Right kidney (tissue), 1 donor: ENCODE results near the gene C12orf75.
"Not testable (repeated sequence)": the region's sequence is repeated elsewhere in the genome, so short reads cannot be mapped to it uniquely, and the experiment has no call there.

Experiments used
- DNase-seq: peaks from one replicate; pipeline ENCODE4 v3.0.0-alpha.2; 2016

C12orf75 gene

DNA sequence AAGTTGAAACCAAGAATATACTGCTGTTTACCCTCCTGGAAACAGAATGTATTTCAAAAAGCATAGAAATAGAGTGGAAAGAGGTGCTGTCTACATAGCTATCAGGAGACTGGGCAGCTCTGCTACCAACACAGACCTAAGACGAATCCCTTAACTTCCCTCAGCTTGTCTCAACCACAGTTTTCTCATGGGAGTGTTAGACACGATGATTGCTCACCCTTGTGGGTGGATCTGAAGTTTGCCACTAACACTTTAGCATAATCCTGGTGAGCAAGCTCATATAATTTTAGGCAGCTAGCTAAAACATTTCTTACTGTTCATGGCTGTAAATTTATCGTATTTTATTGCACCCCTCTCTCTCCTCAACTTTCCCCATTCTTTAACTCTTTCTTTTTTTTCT is 38.5 kb downstream of the C12orf75 start:
- DNase-seq, result no peak

DNA sequence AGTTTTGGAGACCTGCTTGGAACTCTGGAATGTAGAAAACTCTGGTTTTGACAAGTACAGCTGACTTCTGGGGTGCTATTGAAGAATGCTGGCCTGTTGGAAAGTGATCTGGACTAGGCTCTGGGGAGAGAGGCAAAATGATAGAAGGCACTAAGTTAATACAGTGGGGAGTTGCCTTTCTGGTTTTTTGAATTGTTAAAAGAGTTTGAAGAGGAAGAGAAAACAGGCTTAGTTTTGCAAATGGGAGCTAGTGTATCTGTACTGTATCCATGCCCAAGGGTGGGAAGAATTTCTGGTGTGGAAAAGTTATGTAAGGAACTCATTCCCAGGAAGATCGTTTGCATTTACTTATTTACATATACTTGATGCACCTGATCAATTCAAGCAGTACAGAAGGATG is 43.8 kb downstream of the C12orf75 start:
- DNase-seq, result no peak

DNA sequence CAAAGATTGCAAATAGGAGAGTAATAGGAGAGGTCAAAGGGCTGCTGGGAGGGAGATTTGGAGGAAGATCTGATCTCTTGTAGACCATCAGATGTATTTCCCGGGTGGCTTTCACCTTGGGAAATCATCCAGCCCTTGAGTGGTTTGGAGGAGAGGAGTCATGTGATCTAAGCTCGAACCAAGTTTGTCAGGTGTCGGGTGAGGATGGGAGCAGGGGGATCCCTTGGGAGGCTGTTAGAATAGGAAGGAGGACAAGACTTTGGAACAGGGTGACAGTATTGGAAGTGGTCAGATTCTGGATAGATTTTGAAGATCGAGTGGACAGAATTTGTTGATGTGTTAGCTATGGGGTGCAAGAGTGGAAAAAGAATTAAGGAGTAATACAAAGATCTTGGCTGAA is 46.6 kb downstream of the C12orf75 start:
- DNase-seq, result no peak

DNA sequence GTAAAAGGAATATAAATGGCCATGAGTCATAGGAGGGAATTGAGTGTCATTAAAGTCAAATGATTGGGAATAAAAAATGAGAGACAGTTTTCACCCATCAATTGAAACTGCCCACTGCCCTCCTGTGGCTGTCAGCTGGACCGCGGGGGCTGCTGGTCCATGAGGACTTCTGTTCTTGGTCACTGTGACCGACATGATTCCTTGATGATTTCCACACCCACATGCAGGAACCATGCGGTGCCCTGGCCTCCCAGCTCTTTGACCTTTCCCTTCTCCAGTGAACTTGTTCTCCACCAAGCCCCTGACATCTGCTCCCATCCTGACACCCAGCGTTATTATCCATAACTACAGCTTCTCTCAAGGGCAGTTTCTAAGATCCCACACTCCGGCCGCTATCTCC is 48.4 kb downstream of the C12orf75 start:
- DNase-seq, result no peak

DNA sequence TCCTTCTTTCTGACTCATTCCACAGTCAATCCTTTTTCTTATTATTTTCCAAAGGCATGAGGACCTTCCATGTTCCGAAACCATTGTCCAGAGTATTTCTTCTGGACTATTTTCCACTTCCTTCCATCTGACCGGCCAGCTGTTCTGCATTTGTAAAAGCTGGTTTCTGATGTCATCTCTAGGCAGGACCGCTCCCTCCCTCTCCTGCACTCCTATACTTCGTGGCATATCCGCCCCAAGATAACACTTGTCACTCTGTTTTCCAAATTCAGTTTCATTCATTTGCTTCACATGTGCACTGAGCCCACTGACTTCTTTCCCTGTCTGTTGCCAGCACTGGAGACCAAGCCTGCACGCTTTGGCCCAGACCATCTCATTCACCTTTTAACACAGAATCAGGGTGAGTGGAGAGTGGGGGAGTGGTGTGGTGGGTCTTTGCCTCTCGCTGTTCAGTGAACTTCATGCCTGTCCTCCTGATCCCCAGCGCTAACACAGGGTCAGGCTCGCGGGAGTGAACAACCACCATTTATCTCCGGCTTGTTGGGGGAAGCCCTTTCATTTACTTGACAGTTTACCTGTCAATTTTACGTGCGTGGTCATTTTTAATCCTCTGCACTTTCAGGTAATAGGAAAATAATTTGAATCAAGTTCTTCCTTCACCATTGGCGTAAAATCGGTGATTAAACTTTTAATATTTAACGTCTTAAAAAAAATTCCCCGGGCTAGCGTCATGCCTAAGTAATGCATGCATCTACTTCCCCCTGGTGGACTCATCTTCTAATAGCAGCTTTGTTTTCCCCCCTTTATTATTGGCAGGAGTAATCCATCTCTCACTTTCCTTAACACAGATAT is 52.5 kb downstream of the C12orf75 start:
- DNase-seq, result peak; percentile 62

DNA sequence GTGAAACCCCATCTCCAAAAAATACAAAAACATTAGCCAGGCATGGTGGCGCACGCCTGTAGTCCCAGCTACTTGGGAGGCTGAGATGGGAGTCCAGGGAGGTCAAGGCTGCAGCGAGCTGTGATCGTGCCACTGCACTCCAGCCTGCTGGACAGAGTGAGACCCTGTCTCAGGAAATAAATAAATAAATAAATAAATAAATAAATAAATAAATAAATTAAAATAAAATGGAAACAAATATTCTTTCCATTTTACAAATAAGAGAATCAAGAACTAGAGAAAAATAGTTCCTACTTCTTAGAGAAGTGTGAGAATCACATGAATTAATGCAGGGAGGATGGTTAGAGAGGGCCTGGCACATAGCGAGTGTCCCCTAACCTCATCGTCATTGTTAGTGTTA is 53.7 kb downstream of the C12orf75 start:
- DNase-seq, result no peak

DNA sequence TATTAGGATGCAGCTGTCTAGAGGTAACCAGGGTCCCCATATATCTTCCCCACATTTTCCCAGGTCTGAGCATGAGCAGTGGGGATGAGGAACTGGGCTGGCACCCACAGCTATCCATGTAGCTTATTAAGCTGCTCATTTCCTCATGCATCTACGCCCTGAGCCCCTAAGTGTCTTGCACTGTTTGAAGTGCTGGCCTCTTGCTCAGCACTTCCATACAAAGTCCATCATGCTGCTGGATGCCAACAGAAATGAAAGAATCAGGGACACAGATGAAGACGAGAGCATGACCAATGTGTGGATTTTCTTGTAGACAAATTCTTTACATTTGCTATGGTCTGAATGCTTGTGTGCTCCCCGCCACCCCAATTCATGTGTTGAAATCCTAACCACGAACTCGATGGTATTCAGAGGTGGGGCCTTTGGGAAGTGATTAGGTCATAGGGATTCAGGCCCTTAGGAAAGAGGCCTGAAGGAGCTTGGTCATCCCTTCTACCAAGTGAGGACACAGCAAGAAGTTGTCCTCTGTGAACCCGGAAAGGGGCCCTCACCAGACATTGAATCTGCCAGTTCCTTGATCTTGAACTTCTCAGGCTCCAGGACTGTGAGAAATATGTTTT is 54.5 kb downstream of the C12orf75 start:
- no peak for DNase-seq

DNA sequence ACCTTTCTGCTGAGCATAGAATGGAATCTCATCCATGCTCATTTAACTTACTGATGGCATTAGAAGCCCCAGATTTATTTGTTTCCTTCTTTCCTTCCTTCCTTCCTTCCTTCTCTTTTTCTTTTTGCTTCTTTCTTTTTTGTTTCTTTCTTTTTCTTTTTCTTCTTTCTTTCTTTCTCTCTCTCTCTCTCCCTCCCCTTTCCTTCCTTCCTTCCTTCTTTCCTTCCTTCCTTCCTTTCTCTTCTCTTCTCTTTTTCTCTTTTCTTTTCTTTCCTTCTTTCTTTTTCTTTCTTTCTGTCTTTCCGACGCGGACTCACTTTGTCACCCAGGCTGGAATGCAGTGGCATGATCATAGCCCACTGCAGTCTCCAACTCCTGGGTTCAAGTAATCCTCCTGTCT is 55.9 kb downstream of the C12orf75 start:
- no peak for DNase-seq

DNA sequence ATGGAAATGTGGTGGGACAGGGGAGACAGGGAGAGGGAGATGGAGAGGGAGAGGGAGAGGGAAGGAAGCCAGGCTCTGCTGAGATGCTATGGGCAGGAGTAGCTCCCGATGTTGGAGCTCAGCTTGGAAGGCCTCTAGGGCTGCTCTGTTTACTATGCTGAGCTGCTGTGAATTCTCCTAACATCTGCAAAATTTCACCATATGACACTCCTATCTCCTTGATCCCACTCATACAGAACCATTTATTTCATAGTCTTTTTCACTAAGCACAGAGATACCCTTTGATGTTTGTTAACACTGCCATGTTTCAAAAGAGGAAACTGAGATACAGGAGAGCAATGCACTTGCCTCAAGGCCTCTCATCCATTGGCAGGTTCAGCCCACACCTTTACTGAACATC is 60.7 kb downstream of the C12orf75 start:
- DNase-seq, result no peak

DNA sequence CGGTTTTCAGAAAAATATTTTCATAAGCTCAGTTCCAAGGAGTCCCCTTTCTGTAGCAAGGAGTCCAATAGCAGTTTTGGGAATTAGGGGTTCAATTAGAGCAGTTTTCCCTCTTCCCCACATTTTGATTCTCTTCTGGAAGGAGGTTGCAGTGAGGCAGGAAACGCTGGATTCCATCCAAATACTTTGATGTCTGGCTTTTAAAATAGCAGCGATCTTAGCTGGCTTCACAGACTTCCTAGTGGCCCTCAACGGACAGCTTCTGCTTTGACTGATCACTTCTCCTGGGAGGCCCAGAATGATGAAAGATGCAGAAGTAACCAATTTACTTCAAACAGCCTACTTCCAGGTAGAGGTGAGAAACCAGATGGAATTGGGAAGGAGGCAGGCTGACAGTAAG is 63.1 kb downstream of the C12orf75 start:
- no peak for DNase-seq

DNA sequence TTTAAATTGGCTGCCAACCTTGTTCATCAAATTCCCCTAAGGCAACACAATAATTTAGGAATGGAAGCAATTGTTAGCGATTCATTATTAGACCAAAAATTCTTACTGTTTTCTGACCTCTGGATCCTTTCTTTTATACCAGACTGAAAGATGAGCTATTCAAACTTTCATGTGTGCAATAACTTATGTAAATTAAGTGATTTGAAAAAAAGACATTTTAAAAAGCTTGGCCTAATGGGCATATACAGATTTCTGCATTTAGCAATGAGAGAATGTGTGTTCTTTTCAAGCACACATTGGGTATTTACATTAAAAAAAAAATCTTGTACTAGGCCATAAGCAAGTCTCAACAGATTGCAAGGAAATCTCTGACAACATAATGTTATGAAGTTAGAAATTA is 65.5 kb downstream of the C12orf75 start:
- DNase-seq, result no peak

DNA sequence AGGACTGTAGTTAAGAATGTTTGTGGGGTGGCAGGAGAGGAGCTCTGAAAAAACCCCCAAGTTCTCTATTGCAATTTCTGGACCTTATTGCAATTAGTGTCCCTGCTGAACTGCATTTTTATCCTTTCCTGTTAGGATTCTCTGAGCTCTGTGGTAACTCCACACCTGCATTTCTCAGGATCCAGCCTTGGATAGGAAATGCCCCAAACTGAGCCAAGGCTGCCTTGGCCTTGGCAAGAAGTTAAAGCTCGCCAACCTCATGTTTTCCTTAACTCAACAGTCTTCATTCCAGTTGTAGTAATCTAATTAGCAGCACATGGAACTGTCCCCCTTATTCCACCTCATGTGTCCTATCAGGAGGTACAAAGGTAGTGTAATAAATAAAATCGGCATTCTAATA is 66.5 kb downstream of the C12orf75 start:
- no peak for DNase-seq

DNA sequence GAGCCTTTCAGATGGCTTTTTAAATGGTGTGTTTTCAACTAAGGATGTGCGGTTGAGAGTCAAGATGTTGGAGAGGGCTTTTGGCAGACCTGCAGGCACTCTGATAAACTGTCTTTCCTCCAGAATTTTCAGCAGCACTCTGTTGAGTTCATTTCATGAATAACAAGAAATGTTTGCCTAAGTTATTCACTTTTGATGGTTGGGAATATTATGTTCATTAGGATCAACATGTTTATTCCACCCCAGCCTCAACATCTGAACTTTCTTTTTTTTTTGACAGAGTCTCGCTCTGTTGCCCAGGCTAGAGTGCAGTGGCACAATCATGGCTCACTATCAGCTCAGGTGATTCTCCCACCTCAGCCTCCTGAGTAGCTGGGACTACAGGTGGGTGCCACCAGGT is 68.4 kb downstream of the C12orf75 start:
- no peak for DNase-seq

DNA sequence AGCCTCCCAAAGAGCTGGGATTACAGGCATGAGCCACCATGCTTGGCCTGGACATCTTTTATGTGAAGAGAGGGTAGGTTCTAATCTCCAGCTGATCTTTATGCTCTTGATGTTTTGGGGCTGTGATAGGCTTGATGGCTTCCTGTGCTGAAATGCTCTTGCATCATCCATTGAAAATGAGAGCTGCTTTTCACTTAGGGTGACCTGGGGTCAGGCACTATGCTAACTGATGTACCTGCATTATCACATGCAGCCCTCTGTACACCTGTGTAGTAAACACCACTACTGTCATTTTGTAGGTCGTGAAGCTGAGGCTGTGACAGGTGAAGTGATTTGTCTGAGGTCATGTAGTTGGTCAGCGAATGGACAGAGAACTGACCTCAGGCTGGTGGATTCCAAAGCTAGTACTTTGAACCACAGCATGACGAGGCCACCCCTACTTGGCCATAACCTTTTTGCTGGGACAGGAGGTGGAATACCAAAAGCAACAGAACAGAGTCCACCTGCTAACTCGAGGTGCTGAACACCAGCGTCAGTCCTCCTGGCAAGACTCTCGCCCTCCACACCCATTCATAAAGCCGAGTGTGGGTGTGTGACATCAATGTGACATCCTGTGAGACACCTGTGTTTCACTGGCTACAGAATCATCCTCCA is 69.1 kb downstream of the C12orf75 start:
- DNase-seq, result no peak

DNA sequence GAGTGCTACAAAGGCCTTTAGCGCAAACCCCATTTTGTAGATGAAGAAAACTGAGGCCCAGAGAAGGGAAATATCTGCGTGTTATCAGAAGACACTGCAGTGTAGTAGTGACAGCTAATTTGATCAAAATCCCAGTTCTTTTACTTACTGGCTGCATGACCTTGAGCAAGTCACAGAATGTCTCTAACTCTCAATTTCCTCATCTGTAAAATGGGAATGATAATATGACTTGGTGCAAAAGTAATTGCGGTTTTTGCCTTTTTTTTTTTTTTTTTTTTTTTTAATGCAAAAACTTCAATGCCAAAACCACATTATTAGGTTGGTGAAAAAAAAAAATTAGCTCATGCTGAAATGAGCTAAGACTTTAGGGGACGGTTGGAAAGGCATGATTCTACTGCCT is 69.7 kb downstream of the C12orf75 start:
- no peak for DNase-seq

DNA sequence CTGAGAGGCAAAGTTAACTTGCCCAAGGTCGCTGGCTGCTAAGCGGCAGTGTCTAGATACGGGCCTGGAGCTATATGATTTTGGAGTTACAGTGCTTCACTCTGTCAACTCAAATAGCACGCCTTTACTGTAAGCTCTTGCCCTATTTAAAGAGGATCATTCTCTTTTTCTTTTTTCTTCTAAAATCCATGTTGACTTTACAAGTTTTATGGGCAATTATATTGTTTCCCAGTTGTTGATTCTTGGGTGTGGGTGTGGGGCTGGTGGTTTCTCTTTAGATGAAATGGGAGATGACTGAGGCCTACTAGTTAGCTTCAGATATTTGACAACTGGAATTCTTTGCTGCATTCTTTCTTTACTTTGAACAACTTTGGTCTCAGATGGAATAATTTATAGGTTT is 70.7 kb downstream of the C12orf75 start:
- DNase-seq, result no peak

DNA sequence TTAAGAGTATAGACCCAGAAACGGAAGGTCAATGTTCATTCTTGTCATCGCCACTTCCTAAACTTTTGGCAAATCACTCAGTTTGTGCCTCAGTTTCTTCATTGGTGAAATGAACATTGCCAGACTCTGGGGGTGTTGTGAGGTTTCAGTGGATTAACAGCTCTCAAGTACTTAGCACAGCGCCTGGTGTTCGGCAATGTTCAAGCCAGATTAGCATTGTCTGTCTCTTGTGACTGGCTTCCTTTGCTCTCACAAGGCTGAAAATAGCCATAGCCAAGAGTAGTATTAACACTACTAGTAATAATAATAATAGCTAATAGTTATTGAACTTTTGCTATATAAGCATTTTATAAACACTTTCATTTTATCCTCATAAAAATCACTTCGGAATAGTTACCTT is 71.9 kb downstream of the C12orf75 start:
- no peak for DNase-seq

DNA sequence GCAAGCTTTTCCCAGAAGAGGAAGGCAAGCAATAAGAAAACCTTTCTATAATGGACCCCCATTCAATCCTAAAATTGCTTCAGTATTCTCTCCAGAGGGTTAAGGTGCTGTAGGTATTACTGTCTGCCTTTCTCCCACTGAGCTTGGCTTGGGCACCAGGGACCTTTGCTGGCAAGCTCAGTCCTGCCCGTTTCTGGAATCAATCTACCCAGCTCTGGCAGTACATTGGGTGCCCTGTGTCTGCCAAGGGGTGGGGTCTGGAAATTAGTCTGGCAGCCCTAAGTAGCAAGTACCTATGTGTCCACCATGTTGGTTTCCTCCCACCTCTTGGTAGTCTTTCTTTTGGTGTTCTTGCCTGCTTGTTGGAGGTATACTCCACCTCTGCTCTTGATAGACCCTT is 72.6 kb downstream of the C12orf75 start:
- no peak for DNase-seq

DNA sequence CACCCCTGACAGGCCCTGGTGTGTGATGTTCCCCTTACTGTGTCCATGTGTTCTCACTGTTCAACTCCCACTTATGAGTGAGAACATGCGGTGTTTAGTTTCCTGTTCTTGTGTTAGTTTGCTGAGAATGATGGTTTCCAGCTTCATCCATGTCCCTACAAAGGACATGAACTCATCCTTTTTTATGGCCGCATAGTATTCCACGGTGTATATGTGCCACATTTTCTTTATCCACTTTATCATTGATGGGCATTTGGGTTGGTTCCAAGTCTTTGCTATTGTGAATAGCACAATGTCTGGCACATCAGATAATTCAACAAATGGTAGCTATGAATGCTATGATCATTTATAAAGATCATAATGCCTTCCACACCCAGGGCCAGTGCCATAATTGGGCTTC is 73.6 kb downstream of the C12orf75 start:
- DNase-seq, result not testable (repeated sequence)

DNA sequence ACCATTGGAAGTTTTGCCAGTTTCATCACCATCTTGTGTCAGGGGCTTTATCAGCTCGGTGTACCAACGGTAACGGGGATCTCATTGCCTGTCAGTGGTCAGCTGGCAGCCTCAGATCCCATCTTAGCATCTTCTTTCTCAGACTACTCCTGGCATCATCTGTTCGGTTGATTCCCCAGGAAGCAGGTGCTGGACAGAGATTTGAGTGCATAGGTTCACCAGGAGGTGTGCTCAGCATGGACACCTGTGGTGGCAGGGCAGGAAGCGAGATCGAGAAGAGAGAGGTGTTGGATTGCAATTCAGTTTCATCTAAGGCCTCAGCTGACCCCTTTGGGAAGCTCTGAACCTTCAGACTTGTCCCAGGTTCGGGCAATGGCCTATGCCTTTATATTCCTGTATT is 76.0 kb downstream of the C12orf75 start:
- DNase-seq, result no peak

DNA sequence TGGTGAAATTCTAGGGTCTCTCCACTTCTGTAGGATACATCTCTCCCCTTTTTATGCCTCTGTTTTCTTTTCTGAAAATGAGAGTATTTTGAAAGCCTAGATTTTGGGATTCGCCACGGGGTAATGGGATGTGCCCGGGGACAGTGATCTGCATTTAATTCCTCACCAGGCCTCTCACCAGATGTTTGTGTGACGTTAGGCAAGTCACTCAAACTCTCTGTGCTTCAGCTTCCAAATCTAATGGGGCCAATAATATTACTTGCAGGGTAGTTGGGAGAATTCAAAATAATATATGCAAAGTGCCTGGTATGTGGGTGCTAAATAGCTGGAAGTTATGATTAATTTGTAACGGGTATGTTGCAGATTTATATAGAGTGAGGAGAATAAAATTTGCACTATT is 78.8 kb downstream of the C12orf75 start:
- DNase-seq, result no peak

DNA sequence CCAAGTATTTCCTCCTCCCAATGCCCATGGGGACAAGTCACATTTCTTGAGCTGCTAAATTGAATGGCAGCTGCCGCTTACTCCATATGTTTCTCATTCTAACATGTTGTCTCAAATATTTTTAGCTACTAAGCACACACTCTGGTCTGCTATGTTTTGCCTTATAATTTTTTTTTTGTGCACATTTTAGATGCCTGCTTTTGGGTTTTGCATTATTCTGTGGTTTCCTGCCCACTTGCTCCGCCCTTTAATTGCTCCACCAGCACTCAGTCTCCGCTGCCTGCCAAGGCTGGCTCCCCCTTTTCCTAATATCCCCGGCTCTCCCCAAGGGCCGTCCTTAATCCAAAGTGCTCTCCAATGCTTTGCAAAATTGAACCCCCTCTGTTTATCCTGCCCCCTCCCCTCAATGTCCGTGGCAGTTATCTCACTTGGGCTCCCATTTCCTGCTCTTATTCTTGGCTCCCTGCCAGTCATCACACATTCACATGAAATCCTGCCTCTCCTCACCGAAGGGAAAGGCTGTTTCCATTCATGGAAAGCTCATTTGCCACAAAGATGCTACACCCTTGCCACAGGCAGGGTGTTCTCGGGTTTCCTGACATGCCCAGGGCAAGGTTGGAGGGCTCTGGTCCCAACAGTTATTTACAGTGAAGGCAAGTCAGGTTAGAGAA is 79.4 kb downstream of the C12orf75 start:
- DNase-seq, result peak; percentile 46

DNA sequence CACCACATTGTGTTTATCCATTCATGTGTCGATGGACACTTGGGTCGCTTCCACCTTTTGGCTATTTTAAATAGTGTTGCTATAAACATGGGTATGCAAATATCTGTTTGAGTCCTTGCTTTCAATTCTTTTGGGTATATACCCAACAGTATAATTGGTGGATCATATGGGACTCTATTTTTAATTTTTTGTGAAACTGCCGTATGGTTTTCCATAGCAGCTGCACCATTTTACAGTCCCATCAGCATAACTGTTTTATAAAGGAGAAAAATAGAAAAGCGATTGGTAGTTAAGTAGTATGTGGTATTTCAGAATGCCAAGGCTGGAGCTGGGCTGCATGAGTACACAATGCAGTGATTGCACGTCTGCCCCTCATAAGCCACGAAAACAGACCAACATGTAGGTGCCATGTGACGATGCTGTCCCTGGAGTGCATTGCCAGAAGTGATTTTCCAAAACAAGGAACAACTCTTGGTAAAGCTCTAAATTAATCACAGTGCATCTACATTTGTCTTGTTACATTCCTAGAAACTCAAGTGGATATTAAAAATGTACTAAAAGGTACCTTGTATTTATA is 83.5 kb downstream of the C12orf75 start:
- no peak for DNase-seq
